HepG2 (cell line): ENCODE results near the gene RFC2. TPM values are rescaled to one million over a fixed set of nuclear protein-coding genes. Genes with fewer than 3 reads are reported as not detected.
A peak's percentile ranks its signal among the peaks of the same experiment; 100 is the strongest.

ENCODE experiments used
- AFF4 ChIP-seq: sonication (generic); formaldehyde crosslinking; IDR thresholded peaks from 2 replicates; pipeline ENCODE4 v1.4.0; 2020; ENCODE audit warnings: missing genetic modification reagents
- CREM ChIP-seq, 2 experiments: sonication (generic) in 1 of 2; formaldehyde crosslinking in 1 of 2; IDR thresholded peaks; 2 replicates each; pipeline versions ENCODE4 v1.4.0 to v1.6.1; 2016 to 2020; ENCODE audit warnings: antibody characterized with exemption in 1 of 2, mild to moderate bottlenecking in 1 of 2, missing genetic modification reagents in 1 of 2
- E2F1 ChIP-seq: sonication (generic); formaldehyde crosslinking; IDR thresholded peaks from 2 replicates; pipeline ENCODE4 v1.5.0; 2020; ENCODE audit warnings: missing genetic modification reagents
- FOXK1 ChIP-seq: sonication (generic); formaldehyde crosslinking; IDR thresholded peaks from 2 replicates; pipeline ENCODE4 v1.4.0; 2020; ENCODE audit warnings: low read depth, missing genetic modification reagents, borderline replicate concordance
- HOXA9 ChIP-seq: sonication (generic); formaldehyde crosslinking; IDR thresholded peaks from 2 replicates; pipeline ENCODE4 v1.8.1; 2022; ENCODE audit warnings: missing genetic modification reagents, mild to moderate bottlenecking, moderate library complexity, borderline replicate concordance
- MYC ChIP-seq: sonication (generic); formaldehyde crosslinking; IDR thresholded peaks from 2 replicates; pipeline ENCODE4 v1.9.0; 2021; ENCODE audit warnings: missing genetic modification reagents, borderline replicate concordance
- RELA ChIP-seq: sonication (generic); formaldehyde crosslinking; IDR thresholded peaks from 2 replicates; pipeline ENCODE4 v1.4.0; 2020; ENCODE audit warnings: missing genetic modification reagents
- RERE ChIP-seq: IDR thresholded peaks from 2 replicates; pipeline ENCODE4 v1.6.1; 2016; ENCODE audit warnings: low read depth, missing genetic modification reagents, missing compliant biosample characterization
- STAT6 ChIP-seq: sonication (generic); formaldehyde crosslinking; IDR thresholded peaks from 2 replicates; pipeline ENCODE4 v1.4.0; 2020; ENCODE audit warnings: missing genetic modification reagents, mild to moderate bottlenecking, borderline replicate concordance
- THYN1 ChIP-seq: sonication (generic); formaldehyde crosslinking; IDR thresholded peaks from 2 replicates; pipeline ENCODE4 v1.8.1; 2023; ENCODE audit warnings: low read depth, mild to moderate bottlenecking, moderate library complexity, missing genetic modification reagents, borderline replicate concordance
- ZFYVE20 ChIP-seq: sonication (generic); formaldehyde crosslinking; IDR thresholded peaks from 2 replicates; pipeline ENCODE4 v1.8.0; 2023; ENCODE audit warnings: low read depth, mild to moderate bottlenecking, moderate library complexity, missing genetic modification reagents, borderline replicate concordance
- ZNF224 ChIP-seq: sonication (generic); formaldehyde crosslinking; IDR thresholded peaks from 2 replicates; pipeline ENCODE4 v1.5.0; 2020; ENCODE audit warnings: mild to moderate bottlenecking, missing genetic modification reagents
- ZNF557 ChIP-seq: sonication (generic); formaldehyde crosslinking; IDR thresholded peaks from 2 replicates; pipeline ENCODE4 v1.4.0; 2020; ENCODE audit warnings: missing genetic modification reagents
- ZNF782 ChIP-seq: sonication (generic); formaldehyde crosslinking; IDR thresholded peaks from 2 replicates; pipeline ENCODE4 v1.4.0; 2020; ENCODE audit warnings: missing genetic modification reagents, mild to moderate bottlenecking, borderline replicate concordance
- polyA plus RNA-seq, 8 experiments: library from polyadenylated mRNA; depleted of rRNA in 3 of 8; stranded (reverse) in 7 of 8; unstranded in 1 of 8; fragments of >200 nt; fragmentation: Illumina TruSeq in 4 of 8; extraction: Trizol in 4 of 8; gene quantifications; 2 replicates each; pipeline versions ENCODE4 v1.2.1 to v1.2.3, GENCODE V29; 2011 to 2016; ENCODE audit warnings: low read depth in 4 of 8, missing spikeins in 1 of 8, mixed read lengths in 1 of 8; ENCODE audit not compliant: insufficient read depth in 1 of 8
- total RNA-seq, 5 experiments: library from RNA; depleted of rRNA; stranded (reverse); fragments of >200 nt; fragmentation: Illumina TruSeq; extraction: Trizol; gene quantifications; 2 replicates each; pipeline ENCODE4 v1.2.3, GENCODE V29; 2016; ENCODE audit warnings: low read depth in 1 of 5

The RFC2 gene
- total and polyA plus RNA-seq, 2 of the 13 experiments (the other 11 are each of a cell fraction or from before 2014, with no cell fraction given) = 14.6 to 43.5 TPM

GRCh38 chr7:74292757-74293576, 38.8 kb upstream of the RFC2 start (continued):
- no peak for TF ChIP-seq HOXA9 (CRISPR knock-in tag)
- TF ChIP-seq RELA (CRISPR knock-in tag) = no peak
- no peak; the same call in 1 of the 2 replicates for TF ChIP-seq AFF4 (CRISPR knock-in tag)
- TF ChIP-seq ZFYVE20 = no peak
- TF ChIP-seq ZNF224 (CRISPR knock-in tag) = no peak
- no peak for TF ChIP-seq ZNF782
- no peak; the same call in 1 of the 2 replicates for TF ChIP-seq CREM (IDR thresholded peaks at IDR 0.05)
- no peak for TF ChIP-seq CREM (CRISPR knock-in tag; IDR thresholded peaks at IDR 0.05)
- TF ChIP-seq ZNF557 (CRISPR knock-in tag) = no peak
- TF ChIP-seq E2F1 = no peak
- TF ChIP-seq RERE (CRISPR knock-in tag) = 0 out of 2 replicates have a peak, but pooled peaks have one; percentile 38
- no peak for TF ChIP-seq THYN1 (CRISPR knock-in tag)
- TF ChIP-seq MYC (CRISPR knock-in tag) = peak; percentile 72; the same call in 1 of the 2 replicates
- 0 out of 2 replicates have a peak, but pooled peaks have one; percentile 46 for TF ChIP-seq STAT6 (CRISPR knock-in tag)
- no peak; the same call in 1 of the 2 replicates for TF ChIP-seq FOXK1 (CRISPR knock-in tag)
